Transverse colon (tissue), 4 donors: ENCODE measurements around the gene CTNNBL1.

ENCODE experiments used
- CTCF ChIP-seq, 5 experiments: fragments of 200-600 bp in 3 of 5; fragments of 450-650 bp in 2 of 5; sonication (generic) in 3 of 5; IDR thresholded peaks; 1 replicate in 2 of 5; 2 replicates in 3 of 5; pipeline ENCODE4 v1.5.1; 2016 to 2017; ENCODE audit warnings: antibody characterized with exemption in 5 of 5, inconsistent platforms in 3 of 5, mild to moderate bottlenecking in 2 of 5, moderate library complexity in 1 of 5
- POLR2A ChIP-seq: fragments of 450-650 bp; IDR thresholded peaks from one replicate; pipeline ENCODE4 v1.6.1; 2016; ENCODE audit warnings: antibody characterized with exemption, mild to moderate bottlenecking, moderate library complexity
- POLR2AphosphoS5 ChIP-seq, 3 donors: sonication (generic); formaldehyde crosslinking; IDR thresholded peaks; one replicate each; pipeline ENCODE4 v1.6.1; 2016; ENCODE audit warnings: antibody characterized with exemption in 3 of 3

- no peak for TF ChIP-seq POLR2A
- no peak for TF ChIP-seq CTCF (IDR thresholded peaks at IDR 0.05)
- no peak for TF ChIP-seq POLR2AphosphoS5 (IDR thresholded peaks at IDR 0.05)
Measured at GRCh38 chr20:37647946-37648345, 45.9 kb upstream of the CTNNBL1 start.
